ENCODE data around the gene TNS3.

TNS3 gene

GRCh38 chr7:47292832-47293309 is 289.0 kb downstream of the TNS3 start:
- no peak for DNase-seq

GRCh38 chr7:47291461-47292081 is 290.3 kb downstream of the TNS3 start:
- DNase-seq, result no peak

GRCh38 chr7:47290867-47291266 is 291.0 kb downstream of the TNS3 start:
- no peak for DNase-seq

- DNase-seq, result no peak
Observed at GRCh38 chr7:47290466-47290865, 291.4 kb downstream of the TNS3 start.

GRCh38 chr7:47288060-47288459 is 293.9 kb downstream of the TNS3 start:
- no peak for DNase-seq

GRCh38 chr7:47285860-47286491 is 295.9 kb downstream of the TNS3 start:
- no peak for DNase-seq

GRCh38 chr7:47284691-47285635 is 296.9 kb downstream of the TNS3 start:
- DNase-seq, result no peak

GRCh38 chr7:47283497-47284131 is 298.3 kb downstream of the TNS3 start:
- DNase-seq, result no peak

GRCh38 chr7:47282790-47283496 is 299.0 kb downstream of the TNS3 start:
- DNase-seq, result no peak

- no peak for DNase-seq
Observed at GRCh38 chr7:47281966-47282643, 299.8 kb downstream of the TNS3 start.

- DNase-seq, result no peak
Observed at GRCh38 chr7:47281161-47281560, 300.8 kb downstream of the TNS3 start.

- DNase-seq, result no peak
Observed at GRCh38 chr7:47280114-47280513, 301.8 kb downstream of the TNS3 start.

- DNase-seq, result no peak
Observed at GRCh38 chr7:47278043-47278442, 303.9 kb downstream of the TNS3 start.

- no peak for DNase-seq
Observed at GRCh38 chr7:47277321-47277781, 304.6 kb downstream of the TNS3 start.

GRCh38 chr7:47273974-47274766 is 307.7 kb downstream of the TNS3 start:
- DNase-seq, result no peak

- DNase-seq, result no peak
Observed at GRCh38 chr7:47273088-47273487, 308.8 kb downstream of the TNS3 start.

GRCh38 chr7:47271749-47272148 is 310.2 kb downstream of the TNS3 start:
- DNase-seq, result no peak

- DNase-seq, result no peak
Observed at GRCh38 chr7:47268851-47269836, 312.8 kb downstream of the TNS3 start.

GRCh38 chr7:47267346-47267745 is 314.6 kb downstream of the TNS3 start:
- DNase-seq, result no peak

- no peak for DNase-seq
Observed at GRCh38 chr7:47266799-47267198, 315.1 kb downstream of the TNS3 start.

Measured in CD4-positive, alpha-beta T cell treated with Interleukin-15 for 1 hour (primary cell).